HCEC 1CT (cell line): ENCODE measurements around the gene INPP5D.
"Not testable (repeated sequence)": the region's sequence is repeated elsewhere in the genome, so short reads cannot be mapped to it uniquely, and the experiment has no call there.

Experiments used
- DNase-seq: peaks from one replicate; pipeline ENCODE4 v3.0.0-alpha.2; 2017

The INPP5D gene

DNA sequence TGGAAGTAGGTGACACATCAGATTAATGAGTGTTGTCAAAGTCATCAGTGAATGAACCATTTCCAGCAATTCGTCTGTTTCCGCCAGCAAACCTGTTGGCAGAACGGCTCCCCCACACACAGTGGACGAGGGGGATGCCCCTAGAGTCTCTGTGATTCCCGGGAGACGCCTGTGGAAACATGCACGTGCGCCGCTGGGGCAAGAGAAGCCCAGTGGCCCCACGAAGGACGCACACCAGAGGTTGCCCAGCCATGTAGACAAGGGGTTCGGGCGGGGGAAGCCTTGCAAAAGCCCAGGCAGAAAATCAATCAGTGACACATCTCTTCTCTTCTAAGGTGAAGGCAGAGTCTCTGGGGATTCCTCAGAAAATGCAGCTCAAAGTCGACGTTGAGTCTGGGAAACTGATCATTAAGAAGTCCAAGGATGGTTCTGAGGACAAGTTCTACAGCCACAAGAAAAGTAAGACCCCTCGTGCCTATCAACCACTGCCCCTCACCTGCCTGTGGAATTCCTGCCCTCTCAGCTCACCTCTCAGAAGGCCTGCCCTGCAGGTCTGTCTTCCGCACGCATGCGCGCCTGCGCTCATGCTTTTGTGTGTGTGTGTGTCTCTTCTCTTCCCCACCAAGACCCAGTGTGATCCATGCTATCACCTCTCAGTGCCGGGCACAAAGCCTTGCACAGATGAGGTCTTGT is 87.1 kb downstream of the INPP5D start:
- DNase-seq: no peak

DNA sequence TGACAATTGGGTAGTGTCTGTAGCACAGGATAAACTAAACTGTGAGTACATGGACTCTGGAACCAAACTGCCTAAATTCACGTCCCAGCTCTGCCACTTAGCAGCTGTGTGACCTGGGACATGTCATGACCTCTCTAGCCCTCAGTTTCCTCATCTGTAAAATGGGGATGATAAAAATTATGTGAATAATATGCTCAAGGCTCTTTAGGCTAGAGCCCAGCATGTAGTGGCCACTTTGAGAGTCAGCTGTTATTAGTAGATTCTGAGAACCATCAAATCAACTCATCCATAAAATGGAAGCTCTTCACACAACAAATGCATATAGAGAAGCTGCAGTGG is 87.7 kb downstream of the INPP5D start:
- DNase-seq: no peak

DNA sequence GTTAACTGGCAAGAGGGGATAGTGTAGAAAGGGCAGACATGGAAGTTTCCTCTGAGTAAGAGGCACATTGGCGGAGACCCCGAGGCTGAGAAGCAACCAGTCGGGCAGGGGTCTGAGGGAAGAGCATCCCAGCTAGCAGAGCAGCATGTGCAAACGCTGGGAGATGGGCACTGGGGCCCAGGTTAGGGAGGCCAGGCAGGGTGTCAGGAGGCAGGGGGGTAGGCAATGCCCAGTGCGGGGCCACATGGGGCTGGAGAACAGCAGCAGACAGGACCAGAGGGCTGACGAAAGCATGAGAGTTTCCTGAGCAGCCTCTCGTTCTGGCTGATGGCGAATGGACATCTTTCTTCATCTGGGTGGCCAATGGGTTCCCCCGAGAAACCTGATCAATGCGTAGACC is 88.2 kb downstream of the INPP5D start:
- no peak for DNase-seq

DNA sequence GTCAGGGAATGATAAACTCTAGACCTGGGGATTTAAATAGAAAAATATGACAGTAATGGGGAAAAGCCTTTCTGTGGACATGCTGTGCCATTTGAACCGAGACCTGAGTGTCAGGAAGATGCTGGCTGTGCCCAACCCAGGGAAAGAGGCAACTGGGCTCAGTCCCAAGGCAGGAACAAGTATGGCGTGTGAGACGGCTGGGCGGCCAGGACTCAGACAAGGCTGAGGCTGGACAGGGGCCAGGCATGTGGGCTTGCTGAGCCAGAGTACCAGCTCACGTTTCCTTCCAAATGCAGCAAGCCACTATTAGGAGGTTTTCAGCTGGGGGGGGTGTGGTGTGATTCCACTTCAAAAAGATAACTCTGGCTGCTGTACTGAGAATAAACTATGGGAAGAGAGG is 92.4 kb downstream of the INPP5D start:
- no peak for DNase-seq

DNA sequence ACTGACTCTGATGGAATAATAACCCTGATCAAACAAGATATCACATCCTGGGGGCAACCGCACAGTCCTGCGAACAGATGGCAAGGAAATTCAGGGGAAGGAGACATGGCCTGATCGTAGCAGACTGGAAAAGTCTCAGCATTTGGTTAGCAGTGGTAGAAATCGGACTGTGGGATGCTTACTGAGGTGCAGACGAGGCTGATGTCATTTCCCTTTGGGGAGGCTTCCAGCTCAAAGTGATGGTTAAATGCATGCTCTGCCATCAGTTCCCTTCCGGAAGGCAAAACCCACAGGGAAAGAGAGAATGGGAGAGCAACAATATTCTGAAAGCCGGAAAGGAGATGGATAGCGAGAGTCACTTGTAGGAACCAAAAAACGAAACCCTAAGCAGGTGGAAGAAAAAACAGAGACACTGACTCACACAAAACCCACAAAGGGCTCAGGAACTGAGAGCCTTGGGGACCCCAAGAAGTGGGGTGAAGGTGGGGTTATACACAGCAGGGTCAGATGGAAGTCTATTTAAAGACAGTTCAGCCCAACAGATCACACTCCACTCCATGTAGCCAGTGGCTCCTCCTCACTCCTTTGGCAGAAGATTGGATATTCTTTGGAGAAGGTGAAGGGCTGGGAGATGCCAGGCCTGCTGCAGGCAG is 93.1 kb downstream of the INPP5D start:
- no peak for DNase-seq

DNA sequence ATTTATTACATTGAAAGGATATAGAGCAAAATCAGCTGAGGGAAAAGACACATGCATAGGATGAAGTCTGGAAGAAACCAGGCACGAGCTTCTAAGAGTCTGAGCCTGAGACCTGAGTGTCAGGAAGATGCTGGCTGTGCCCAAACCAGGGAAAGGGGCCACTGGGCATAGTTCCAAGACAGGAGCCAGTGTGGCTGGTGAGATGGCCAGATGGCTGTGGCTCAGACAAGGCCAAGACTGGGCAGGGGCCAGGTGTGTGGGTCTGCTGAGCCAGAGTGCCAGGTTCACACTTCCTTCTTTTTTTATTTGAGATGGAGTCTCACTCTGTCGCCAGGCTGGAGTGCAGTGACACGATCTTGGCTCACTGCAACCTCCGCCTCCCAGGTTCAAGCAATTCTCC is 95.9 kb downstream of the INPP5D start:
- no peak for DNase-seq

DNA sequence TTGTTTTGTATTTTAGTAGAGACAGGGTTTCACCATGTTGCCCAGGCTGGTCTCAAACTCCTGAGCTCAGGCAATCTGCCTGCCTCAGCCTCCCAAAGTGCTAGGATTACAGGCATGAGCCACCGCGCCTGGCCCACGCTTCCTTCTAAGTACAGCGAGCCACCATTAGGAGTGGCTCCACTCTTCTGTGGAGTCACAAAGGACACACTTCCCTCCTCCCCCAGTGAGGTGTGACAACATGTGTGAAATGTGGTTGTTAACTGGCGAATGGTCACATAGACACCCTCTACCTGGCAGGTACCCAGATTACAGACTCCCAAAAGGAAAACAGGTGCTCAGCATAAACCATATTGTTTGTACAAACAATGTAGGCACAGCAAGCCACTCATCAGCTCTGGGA is 96.3 kb downstream of the INPP5D start:
- DNase-seq: not testable (repeated sequence)

DNA sequence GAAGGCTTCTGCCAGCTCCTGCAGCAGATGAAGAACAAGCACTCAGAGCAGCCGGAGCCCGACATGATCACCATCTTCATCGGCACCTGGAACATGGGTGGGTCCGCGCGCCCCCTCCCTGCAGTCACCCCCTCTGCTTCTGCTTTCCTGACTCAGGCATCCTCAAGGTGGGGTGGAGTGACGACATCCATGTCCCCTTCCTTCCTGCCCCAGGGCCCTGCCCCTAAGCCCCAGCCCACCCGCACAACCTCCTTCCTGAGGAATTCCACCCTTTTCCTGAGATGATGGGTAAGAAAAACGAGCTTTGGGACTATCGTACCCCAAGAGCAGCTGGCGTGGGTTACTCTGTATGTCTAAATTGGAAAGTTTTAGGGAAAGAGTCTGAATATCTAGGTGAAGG is 101.6 kb downstream of the INPP5D start:
- DNase-seq: no peak

DNA sequence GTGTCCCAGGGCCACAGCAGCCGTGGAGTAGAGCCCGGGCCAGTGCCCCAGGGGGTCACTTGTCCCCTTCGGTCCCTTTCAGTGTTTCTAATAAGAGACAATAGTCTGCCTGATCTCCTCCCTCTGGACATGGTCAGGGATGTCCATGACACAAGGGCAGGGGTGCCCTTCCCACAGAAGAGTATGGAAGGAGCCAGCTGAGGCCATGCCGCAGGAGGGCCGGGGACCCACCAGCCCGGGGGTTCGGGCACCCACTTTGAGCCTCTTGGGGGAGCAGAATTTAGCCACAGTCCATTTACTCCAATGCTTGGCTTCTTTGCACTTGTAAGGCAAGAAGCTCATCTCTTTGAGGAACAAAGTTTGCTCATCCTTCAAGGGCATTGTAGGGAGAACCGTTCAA is 102.6 kb downstream of the INPP5D start:
- DNase-seq: no peak

DNA sequence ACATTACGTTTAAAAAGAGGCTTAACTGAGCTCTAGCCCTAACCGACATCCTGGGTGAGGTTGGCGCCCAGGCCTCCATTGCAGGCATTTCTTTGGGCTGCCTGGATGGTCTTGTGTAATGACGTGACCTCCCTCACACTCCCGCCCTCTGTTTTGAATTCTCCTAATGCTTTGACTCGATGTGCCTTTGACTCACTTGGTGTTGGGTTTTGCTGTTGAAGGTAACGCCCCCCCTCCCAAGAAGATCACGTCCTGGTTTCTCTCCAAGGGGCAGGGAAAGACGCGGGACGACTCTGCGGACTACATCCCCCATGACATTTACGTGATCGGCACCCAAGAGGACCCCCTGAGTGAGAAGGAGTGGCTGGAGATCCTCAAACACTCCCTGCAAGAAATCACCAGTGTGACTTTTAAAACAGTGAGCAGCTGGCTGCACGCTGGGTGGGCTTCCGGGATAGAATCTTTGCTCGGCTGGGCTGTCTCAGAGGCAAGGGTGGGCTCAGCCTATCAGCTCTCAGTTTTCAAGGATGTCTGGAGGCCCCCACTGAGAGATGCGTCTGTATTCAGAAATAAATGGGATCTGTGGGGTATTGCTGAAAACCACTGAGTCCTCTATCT is 103.5 kb downstream of the INPP5D start:
- DNase-seq: no peak

DNA sequence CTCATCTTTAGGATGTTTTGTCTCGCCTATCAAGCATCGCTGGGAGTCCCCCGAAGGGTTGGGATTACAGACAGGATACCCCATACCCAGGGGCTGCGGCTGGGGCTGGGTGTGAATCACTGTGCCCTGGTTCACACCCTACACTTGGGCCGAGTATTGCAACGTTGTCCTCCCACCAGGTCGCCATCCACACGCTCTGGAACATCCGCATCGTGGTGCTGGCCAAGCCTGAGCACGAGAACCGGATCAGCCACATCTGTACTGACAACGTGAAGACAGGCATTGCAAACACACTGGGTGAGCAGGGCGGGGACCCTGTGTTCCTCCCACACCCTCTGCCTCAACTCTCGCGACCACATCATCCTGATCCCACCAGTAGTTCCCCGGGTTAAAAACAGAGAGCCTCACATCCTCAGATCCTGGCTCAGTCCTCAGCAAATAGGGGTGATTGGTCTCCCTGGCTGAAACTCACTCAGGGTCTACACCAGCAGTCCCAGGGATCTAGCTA is 104.0 kb downstream of the INPP5D start:
- DNase-seq: no peak

DNA sequence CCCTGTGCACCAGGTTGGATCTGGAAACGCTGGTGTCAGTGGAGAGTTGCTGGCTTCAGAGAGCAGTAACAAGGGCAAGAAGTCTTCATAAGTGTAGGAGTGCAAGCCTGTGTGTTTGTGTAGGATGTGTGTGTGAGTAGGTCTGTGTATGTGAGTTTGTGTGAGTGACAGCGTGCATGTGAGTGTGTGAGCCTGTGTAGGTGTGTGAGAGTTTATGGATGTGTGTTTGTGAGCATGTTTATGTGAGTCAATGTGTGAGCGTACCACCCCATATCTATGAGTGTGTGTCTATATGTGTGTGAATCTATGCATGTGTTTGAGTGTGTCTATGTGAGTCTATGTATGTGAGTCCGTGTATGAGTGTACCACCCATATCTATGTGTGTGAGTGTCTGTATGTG is 104.8 kb downstream of the INPP5D start:
- no peak for DNase-seq

DNA sequence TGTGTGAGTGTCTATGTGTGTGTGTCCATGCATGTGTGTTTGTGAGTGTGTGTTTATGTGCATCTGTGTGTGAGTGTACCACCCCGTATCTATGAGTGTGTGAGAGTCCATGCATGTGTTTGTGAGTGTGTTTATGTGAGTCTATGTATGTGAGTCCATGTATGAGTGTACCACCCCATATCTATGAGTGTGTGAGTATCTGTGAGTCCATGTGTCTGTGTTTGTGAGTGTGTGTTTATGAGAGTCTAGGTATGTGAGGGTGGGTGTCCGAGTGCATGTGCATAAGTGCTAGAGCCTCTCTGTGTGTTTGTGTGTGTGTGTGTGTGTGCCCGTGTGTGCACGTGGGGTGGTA is 105.4 kb downstream of the INPP5D start:
- no peak for DNase-seq

DNA sequence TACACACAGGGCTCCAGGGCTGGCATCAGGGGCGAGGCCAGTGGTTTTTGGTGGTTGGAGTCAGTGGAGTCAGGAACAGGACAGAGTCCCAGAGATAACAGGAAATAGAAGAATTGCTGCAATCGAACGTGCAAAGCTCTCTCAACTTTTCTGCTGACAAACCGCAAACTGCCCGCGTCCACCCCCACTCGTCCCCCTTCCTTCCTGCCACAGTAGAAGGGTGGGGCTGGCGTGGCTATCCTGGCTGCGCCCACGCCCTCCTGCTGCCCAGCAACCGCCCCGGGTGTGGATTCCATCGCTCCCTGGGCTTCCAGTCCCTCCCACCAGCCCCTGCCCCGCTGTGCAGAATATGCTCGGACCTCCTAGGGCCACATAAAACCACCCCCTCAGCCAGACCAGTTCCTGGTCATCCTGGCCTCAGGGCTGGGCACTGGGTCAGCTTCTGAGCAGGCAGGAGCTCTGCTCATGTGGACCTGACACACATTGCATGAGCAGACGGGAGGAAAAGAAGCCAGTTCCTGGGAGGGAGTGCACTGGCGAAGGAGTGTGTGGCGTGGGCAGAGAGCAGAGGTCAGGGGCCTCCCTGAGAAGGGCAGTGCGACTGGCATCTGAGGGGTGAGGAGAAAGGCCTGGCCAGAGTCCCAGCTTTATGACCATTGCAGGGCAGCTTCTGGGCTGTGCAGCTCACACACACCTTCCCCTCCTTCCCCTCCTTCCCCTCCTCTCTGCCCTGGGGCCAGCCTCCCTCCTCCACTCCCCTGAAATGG is 105.9 kb downstream of the INPP5D start:
- DNase-seq: no peak

DNA sequence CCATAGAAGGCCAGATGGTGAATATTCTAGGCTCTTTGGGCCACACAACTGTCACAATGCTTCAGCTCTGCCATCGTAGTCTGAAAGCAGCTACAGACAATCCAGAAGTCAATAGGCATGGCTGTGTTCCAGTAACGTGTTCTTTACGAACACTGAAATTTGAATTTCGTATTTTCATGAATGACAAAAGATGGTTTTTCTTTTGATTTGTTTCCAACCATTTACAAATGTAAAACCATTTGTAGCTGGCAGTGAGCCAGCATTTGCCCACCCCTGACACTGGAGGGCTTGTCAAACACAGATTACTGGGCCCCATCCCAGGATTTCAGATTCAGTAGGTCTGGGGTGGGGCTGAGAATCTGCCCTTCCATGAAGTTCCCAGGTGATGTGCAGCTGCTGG is 108.3 kb downstream of the INPP5D start:
- DNase-seq: no peak

DNA sequence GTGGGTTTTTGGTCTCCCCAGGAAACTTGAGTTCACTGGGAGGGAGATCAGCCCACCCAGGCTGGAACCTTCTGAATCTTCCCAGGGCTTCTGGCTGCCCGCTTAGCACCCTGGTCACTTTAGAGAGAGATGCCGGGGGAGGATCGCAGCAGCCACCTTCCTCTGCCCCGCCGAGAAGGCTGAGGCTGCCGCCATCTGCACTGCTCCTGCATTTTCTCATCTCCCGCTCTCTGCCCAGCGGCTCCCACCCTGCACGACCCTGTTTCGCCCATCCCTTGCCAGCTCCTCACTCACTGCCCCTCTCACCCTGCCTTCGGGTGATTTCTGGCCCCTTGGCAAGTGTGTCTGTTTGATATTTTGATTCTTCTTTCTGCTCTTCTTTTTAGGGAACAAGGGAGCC is 108.8 kb downstream of the INPP5D start:
- no peak for DNase-seq

DNA sequence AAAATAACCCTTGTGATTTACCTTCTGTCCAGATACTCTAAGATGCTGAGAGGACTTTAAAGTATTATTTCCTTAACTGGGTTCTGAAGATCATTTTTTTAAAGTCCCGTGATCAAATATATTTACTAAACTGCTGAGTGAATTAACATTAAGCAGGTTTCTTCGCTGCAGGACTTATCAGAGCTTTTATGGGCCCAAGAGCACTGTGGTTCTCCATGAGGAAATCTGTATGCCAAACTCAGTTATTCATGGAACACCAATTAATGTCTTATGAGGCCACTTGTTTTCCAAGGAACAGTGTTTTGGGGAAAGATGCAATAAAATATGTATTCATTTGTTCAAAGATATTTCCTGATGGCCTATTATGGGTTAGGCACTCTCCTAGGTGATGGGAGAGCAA is 111.2 kb downstream of the INPP5D start:
- no peak for DNase-seq

DNA sequence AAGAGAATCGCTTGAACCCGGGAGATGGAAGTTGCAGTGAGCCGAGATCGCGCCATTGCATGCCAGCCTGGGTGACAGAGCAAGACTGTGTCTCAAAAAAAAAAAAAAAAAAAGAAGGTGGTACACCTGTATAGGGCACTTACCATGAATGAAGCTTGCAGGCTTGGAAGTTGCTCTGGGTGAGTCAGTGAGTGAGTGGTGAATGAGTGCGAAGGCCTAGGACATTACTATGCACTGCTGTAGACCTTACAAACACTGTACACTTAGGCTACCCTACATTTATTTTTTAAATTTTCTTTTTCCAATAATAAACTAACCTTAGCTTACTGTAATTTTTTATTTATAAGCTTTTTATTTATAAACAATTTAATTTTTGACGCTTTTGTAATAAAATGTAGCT is 113.0 kb downstream of the INPP5D start:
- DNase-seq: no peak

DNA sequence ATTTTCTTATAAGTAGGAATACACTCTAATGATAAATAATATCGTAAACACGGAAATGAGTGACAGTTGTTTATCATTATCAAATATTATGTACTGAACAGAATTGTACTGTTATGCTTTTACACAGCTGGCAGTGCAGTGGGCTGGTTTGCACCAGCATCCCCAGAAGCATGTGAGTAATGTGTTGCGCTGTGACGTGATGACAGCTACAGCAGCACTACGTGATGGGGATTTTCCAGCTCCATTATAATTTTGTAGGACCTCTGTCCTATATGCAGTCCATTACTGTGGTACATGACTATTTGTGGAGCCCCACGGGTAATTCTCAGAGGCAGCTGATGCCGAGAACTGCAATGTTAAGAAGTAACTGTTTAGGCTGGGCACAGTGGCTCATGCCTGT is 114.0 kb downstream of the INPP5D start:
- no peak for DNase-seq

DNA sequence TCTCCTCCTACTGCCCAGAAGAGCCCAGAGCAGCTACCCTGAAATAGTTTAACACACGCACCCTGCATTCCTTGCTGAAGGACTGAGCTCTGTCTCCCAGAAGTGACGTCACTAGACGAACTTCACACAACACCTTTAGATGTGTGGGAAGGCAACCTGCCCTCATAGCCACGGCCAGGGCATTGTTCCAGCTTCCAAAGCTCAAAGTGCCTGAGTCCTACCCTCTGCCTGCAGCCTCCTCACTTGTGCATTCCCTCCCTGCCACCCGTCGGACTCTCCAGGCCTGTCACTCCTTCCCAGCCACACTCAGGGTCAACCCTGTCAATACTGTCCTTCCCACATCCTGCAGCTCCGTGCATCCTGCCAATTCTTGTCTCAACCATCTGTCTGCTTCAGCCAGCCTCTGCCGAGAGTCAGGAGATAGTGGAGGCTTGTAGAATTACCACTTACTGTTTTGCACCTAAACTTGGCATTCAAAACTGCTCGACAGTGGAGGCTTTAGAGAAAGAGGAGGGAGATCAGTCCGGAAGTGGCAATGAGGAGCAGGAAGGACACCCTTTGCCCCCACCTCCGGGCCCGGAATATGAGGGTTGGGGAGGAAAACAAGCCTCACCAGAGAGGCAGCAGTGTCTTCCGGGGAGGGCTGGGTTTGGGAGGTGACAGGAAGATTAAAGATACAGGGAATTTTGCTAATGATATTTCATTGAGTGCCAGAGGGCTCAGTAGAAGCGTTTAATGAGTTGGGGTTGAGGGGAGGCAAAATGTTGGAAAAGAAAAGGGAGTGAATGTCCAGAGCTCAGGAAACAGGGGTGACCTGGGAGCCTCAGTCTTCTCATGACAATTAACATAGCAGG is 119.1 kb downstream of the INPP5D start:
- DNase-seq: no peak

DNA sequence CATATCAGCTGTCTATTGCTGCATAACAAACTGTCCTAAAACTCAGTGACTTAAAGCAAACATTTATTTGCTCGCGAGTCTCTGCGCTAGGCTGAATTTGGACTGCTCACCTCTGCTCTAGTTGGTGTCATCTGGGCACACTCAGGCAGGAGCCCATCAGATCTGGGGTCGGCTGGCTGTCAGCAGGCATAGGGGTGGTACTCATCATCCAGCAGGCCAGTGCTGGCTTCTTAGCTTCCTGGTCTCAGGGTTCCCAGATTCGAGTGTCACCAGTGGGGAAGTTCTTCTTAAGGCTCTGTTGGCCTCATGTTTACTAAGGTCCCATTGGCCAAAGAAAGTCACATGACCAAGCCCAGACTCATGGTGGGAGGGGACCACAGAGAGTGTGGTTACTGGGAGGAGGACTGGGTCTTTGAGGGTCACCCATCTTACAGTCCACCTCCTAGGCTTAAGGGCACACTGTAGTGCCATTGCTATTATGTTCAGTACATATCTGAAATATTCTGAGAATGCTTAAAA is 119.8 kb downstream of the INPP5D start:
- no peak for DNase-seq

DNA sequence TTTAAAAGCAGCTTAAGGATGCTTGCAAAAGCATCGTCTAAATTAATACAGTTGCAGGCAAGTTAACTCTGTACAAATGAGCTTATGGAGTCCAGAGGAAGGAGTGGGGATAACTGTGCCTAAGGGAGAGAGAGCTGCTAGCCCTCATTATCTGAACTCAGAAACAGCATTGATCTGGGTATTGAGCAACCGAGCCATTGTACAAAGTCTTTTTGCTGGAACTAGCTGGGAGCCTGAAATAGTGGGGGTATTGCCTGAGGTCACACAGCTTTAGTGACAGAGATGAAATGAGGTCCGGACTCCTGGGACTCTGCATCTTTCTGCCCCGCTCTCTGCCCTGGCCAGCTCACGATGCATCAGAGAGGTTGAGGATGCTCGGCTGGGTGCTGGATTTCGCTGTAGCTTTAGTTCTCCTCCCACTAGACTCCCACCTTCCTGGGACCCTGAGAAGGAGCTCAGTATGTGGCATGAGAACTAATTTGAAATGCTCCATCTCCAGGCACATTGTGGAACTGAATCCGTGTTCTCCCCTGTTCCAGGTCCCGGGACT is 123.8 kb downstream of the INPP5D start:
- no peak for DNase-seq
